GM21528 (cell line): ENCODE data around the gene THBD.

Source experiments
- ATAC-seq: cut with Tn5 transposase; IDR thresholded peaks from one replicate; pipeline ENCODE4 v1.9.1; 2021; ENCODE audit warnings: mild to moderate bottlenecking, moderate library complexity; ENCODE audit not compliant: unreplicated experiment, low FRiP score

The THBD gene

GRCh38 chr20:23018941-23019340 is 30.5 kb downstream of the THBD start:
- no peak for ATAC-seq

- no peak for ATAC-seq
These were observed 31.0 kb downstream of the THBD start for GRCh38 chr20:23018432-23018831.

GRCh38 chr20:23017516-23017915 is 32.0 kb downstream of the THBD start:
- ATAC-seq = no peak

- ATAC-seq = no peak
These were observed 36.0 kb downstream of the THBD start for GRCh38 chr20:23013429-23013828.

- ATAC-seq = no peak
These were observed 38.3 kb downstream of the THBD start for GRCh38 chr20:23011008-23011721.

- no peak for ATAC-seq
These were observed 39.4 kb downstream of the THBD start for GRCh38 chr20:23010096-23010495.

GRCh38 chr20:23009636-23010035 is 39.8 kb downstream of the THBD start:
- no peak for ATAC-seq

- no peak for ATAC-seq
These were observed 40.8 kb downstream of the THBD start for GRCh38 chr20:23008667-23009066.

GRCh38 chr20:23007886-23008655 is 41.4 kb downstream of the THBD start:
- no peak for ATAC-seq

GRCh38 chr20:23007462-23007861 is 42.0 kb downstream of the THBD start:
- no peak for ATAC-seq

- ATAC-seq = no peak
These were observed 43.7 kb downstream of the THBD start for GRCh38 chr20:23005776-23006175.

GRCh38 chr20:23003881-23004460 is 45.5 kb downstream of the THBD start:
- ATAC-seq = no peak

GRCh38 chr20:23003077-23003635 is 46.3 kb downstream of the THBD start:
- no peak for ATAC-seq

GRCh38 chr20:23002276-23002675 is 47.2 kb downstream of the THBD start:
- no peak for ATAC-seq

- ATAC-seq = no peak
These were observed 49.1 kb downstream of the THBD start for GRCh38 chr20:23000232-23000947.

- ATAC-seq = no peak
These were observed 49.7 kb downstream of the THBD start for GRCh38 chr20:22999756-23000155.

- ATAC-seq = no peak
These were observed 51.0 kb downstream of the THBD start for GRCh38 chr20:22998476-22998875.

- no peak for ATAC-seq
These were observed 53.5 kb downstream of the THBD start for GRCh38 chr20:22995923-22996322.
